ENCODE measurements around the gene BRIP1.
"Not testable (repeated sequence)": the region's sequence is repeated elsewhere in the genome, so short reads cannot be mapped to it uniquely, and the experiment has no call there.

BRIP1 gene

GRCh38 chr17:61755078-61755477 lies 108.2 kb downstream of the BRIP1 start:
- DNase-seq = no peak

GRCh38 chr17:61754124-61754523 lies 109.2 kb downstream of the BRIP1 start:
- DNase-seq = no peak

- DNase-seq = no peak
Measured at GRCh38 chr17:61753696-61754095, 109.6 kb downstream of the BRIP1 start.

- no peak for DNase-seq
Measured at GRCh38 chr17:61750656-61751055, 112.7 kb downstream of the BRIP1 start.

GRCh38 chr17:61749823-61750404 lies 113.4 kb downstream of the BRIP1 start:
- DNase-seq = no peak

- DNase-seq = no peak
Measured at GRCh38 chr17:61746248-61746985, 116.9 kb downstream of the BRIP1 start.

- DNase-seq = no peak
Measured at GRCh38 chr17:61744804-61745203, 118.5 kb downstream of the BRIP1 start.

- no peak for DNase-seq
Measured at GRCh38 chr17:61744252-61744651, 119.1 kb downstream of the BRIP1 start.

- no peak for DNase-seq
Measured at GRCh38 chr17:61743766-61744165, 119.6 kb downstream of the BRIP1 start.

- no peak for DNase-seq
Measured at GRCh38 chr17:61739002-61739401, 124.3 kb downstream of the BRIP1 start.

GRCh38 chr17:61738249-61738648 lies 125.1 kb downstream of the BRIP1 start:
- no peak for DNase-seq

GRCh38 chr17:61737820-61738219 lies 125.5 kb downstream of the BRIP1 start:
- DNase-seq = no peak

- no peak for DNase-seq
Measured at GRCh38 chr17:61736438-61736837, 126.9 kb downstream of the BRIP1 start.

- DNase-seq = no peak
Measured at GRCh38 chr17:61735807-61736206, 127.5 kb downstream of the BRIP1 start.

- no peak for DNase-seq
Measured at GRCh38 chr17:61734466-61734865, 128.9 kb downstream of the BRIP1 start.

- no peak for DNase-seq
Measured at GRCh38 chr17:61734012-61734411, 129.3 kb downstream of the BRIP1 start.

GRCh38 chr17:61733021-61733420 lies 130.3 kb downstream of the BRIP1 start:
- no peak for DNase-seq

- no peak for DNase-seq
Measured at GRCh38 chr17:61732169-61732568, 131.2 kb downstream of the BRIP1 start.

- DNase-seq = no peak
Measured at GRCh38 chr17:61731330-61731729, 132.0 kb downstream of the BRIP1 start.

- no peak for DNase-seq
Measured at GRCh38 chr17:61729690-61730268, 133.5 kb downstream of the BRIP1 start.

- no peak for DNase-seq
Measured at GRCh38 chr17:61728297-61728836, 135.0 kb downstream of the BRIP1 start.

- not testable (repeated sequence) for DNase-seq
Measured at GRCh38 chr17:61727798-61728197, 135.5 kb downstream of the BRIP1 start.

GRCh38 chr17:61726977-61727376 lies 136.4 kb downstream of the BRIP1 start:
- no peak for DNase-seq

- DNase-seq = no peak
Measured at GRCh38 chr17:61724777-61725176, 138.6 kb downstream of the BRIP1 start.
